Esophagus squamous epithelium (tissue), 4 donors: ENCODE results near the gene LARP4B.

Experiments used
- POLR2A ChIP-seq, 4 donors: fragments of 450-650 bp; IDR thresholded peaks; one replicate each; pipeline ENCODE4 v1.6.1; 2017; ENCODE audit warnings: antibody characterized with exemption in 4 of 4, mild to moderate bottlenecking in 4 of 4, moderate library complexity in 3 of 4
- TF ChIP-seq, protein P1 (sequence below), 6 experiments: fragments of 450-650 bp in 4 of 6; fragments of 200-600 bp in 2 of 6; sonication (generic) in 2 of 6; IDR thresholded peaks; one replicate each; pipeline ENCODE4 v1.5.1; 2016 to 2019; ENCODE audit warnings: antibody characterized with exemption in 6 of 6, mild to moderate bottlenecking in 4 of 6, moderate library complexity in 4 of 6

DNA sequence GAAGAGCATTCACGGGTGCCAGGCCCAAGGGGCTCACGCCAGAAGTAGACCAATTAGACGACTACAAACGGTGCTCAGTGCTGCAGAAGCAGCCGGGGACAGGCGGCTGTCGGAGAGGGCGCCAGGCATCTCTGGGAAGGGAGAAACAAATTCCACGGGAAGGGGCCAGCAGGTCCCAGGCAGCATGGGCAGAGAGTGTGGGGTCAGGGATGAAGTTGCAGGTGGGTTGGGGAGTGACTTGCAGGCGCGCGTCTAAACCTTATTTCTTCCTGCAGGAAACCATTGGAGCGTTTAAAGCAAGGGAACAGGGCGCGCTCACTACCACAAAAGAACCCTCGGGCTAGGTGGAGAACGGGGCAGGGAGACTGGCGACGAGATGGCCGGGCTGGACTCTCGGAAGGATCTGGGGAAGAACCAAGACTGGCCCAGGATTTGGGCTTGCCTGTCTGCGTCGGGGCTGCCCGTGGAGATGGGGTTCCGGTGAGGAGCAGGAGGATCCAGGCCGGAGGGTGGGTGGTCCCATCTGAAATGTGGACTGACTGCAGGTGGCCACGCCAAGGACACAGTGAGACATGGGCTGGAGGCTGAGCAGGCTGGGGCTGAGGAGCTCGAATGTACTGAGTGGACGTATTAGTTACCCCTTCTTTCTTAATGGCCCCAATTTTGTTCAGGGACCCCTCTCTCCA, 125.7 kb downstream of the LARP4B start:
- TF ChIP-seq, protein P1, sequence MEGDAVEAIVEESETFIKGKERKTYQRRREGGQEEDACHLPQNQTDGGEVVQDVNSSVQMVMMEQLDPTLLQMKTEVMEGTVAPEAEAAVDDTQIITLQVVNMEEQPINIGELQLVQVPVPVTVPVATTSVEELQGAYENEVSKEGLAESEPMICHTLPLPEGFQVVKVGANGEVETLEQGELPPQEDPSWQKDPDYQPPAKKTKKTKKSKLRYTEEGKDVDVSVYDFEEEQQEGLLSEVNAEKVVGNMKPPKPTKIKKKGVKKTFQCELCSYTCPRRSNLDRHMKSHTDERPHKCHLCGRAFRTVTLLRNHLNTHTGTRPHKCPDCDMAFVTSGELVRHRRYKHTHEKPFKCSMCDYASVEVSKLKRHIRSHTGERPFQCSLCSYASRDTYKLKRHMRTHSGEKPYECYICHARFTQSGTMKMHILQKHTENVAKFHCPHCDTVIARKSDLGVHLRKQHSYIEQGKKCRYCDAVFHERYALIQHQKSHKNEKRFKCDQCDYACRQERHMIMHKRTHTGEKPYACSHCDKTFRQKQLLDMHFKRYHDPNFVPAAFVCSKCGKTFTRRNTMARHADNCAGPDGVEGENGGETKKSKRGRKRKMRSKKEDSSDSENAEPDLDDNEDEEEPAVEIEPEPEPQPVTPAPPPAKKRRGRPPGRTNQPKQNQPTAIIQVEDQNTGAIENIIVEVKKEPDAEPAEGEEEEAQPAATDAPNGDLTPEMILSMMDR (IDR thresholded peaks at IDR 0.05): no peak
- no peak for TF ChIP-seq POLR2A (IDR thresholded peaks at IDR 0.05)
